ENCODE data around the gene GDPD4.
"Not testable (repeated sequence)": the region's sequence is repeated elsewhere in the genome, so short reads cannot be mapped to it uniquely, and the experiment has no call there.

Gene GDPD4

GRCh38 chr11:77301510-77301909 lies at the start of gene GDPD4:
Gene GDPD4 (minus strand): TSS chr11:77301686. CDS start chr11:77285137, 16,549 bp downstream.
- no peak for DNase-seq

- DNase-seq = no peak
Measured at GRCh38 chr11:77347948-77348347, 46.5 kb upstream of the GDPD4 start.

GRCh38 chr11:77346906-77347603 lies 45.6 kb upstream of the GDPD4 start:
- no peak for DNase-seq

GRCh38 chr11:77345621-77346020 lies 44.1 kb upstream of the GDPD4 start:
- DNase-seq = no peak

- DNase-seq = no peak
Measured at GRCh38 chr11:77340501-77340900, 39.0 kb upstream of the GDPD4 start.

- no peak for DNase-seq
Measured at GRCh38 chr11:77332259-77332658, 30.8 kb upstream of the GDPD4 start.

- no peak for DNase-seq
Measured at GRCh38 chr11:77325159-77325558, 23.7 kb upstream of the GDPD4 start.

GRCh38 chr11:77324508-77324907 lies 23.0 kb upstream of the GDPD4 start:
- no peak for DNase-seq

GRCh38 chr11:77322926-77323590 lies 21.6 kb upstream of the GDPD4 start:
- peak in 2 of 14 donors; percentile 10 to 11 for DNase-seq

- peak in 11 of 14 donors; percentile 2 to 77 (median 16) for DNase-seq
Measured at GRCh38 chr11:77322506-77322905, 21.0 kb upstream of the GDPD4 start.

GRCh38 chr11:77320351-77320750 lies 18.9 kb upstream of the GDPD4 start:
- no peak for DNase-seq

- DNase-seq = no peak
Measured at GRCh38 chr11:77318600-77318999, 17.1 kb upstream of the GDPD4 start.

GRCh38 chr11:77316733-77317342 lies 15.4 kb upstream of the GDPD4 start:
- no peak for DNase-seq

GRCh38 chr11:77312107-77312506 lies 10.6 kb upstream of the GDPD4 start:
- no peak for DNase-seq

- no peak for DNase-seq
Measured at GRCh38 chr11:77311701-77312100, 10.2 kb upstream of the GDPD4 start.

- DNase-seq = no peak
Measured at GRCh38 chr11:77310721-77311120, 9.2 kb upstream of the GDPD4 start.

- no peak for DNase-seq
Measured at GRCh38 chr11:77309401-77310085, 8.1 kb upstream of the GDPD4 start.

- no peak for DNase-seq
Measured at GRCh38 chr11:77308838-77309237, 7.4 kb upstream of the GDPD4 start.

GRCh38 chr11:77303328-77303727 lies 1.8 kb upstream of the GDPD4 start:
- no peak for DNase-seq

GRCh38 chr11:77302752-77303151 lies 1.3 kb upstream of the GDPD4 start:
- DNase-seq = no peak

GRCh38 chr11:77300695-77301094 lies 791 bp downstream of the GDPD4 start:
- DNase-seq = no peak

- not testable (repeated sequence) for DNase-seq
Measured at GRCh38 chr11:77300028-77300427, 1.5 kb downstream of the GDPD4 start.

- DNase-seq = no peak
Measured at GRCh38 chr11:77299528-77299993, 1.9 kb downstream of the GDPD4 start.

Data from C1 segment of cervical spinal cord (tissue), 14 donors.